ENCODE measurements around the gene TBXAS1. TPM values are rescaled to one million over a fixed set of nuclear protein-coding genes. Genes with fewer than 3 reads are reported as not detected.

Gene TBXAS1
- total and polyA plus RNA-seq, 4 donors, result 4.1 to 22.4 (median 12.2) TPM

DNA sequence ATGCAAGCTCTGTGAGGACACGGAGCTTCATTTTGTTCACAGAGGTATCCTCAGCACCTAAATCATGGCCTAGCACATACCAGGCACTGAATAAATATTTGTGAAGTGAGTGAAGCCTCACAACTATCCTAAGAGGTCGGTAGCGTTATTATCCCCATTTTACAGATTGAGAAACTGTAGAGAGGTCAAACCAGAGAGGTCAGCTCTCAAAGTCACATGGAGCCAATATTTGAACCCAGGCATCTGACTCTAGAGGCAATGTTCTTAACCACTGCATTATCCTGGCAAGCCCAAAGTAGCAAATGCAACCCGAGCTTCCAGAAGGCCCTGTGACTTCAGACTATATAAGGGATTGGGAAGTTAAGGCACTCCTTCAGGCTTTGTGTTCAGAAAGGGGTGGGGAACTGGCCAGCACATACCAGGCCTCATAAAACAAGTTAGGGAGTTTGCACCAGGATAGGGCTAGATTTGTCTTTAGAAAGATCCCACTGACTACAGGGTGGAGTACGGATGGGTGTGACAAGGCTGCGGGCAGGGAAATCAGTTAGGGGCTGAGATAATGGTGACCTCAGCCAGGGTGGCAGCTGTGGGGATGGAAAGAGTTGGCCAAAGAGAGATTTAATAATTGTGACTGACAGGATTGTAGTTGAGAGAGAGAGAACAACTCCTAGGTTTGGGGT, 101.4 kb downstream of the TBXAS1 start:
- H3K4me3 ChIP-seq (ENCODE audit: low read depth in 1 of 3, low read length in 3 of 3), result no peak overlapping the region
- no peaks in the 10 kb centered on the region for H3K9me3 ChIP-seq (ENCODE audit: control insufficient read depth in 4 of 4, low read length in 3 of 4)
- H3K36me3 ChIP-seq (ENCODE audit: control insufficient read depth in 4 of 4, insufficient read depth in 3 of 4, low read depth in 1 of 4, low read length in 3 of 4), result no peaks in the 10 kb centered on the region
- no peak overlapping the region for H3K9ac ChIP-seq (ENCODE audit: low read depth in 1 of 2, low read length in 2 of 2)
- no peak for TF ChIP-seq SP1 (IDR thresholded peaks at IDR 0.05)
- TF ChIP-seq HNF4A (conservative IDR thresholded peaks at IDR 0.05), result no peak
- TF ChIP-seq FOXA2 (IDR thresholded peaks at IDR 0.05), result no peak
- TF ChIP-seq EGR1 (IDR thresholded peaks at IDR 0.05; ENCODE audit: low read depth in 2 of 2), result no peak
- 92% methylated on average over 6 of the region's 6 CpGs for WGBS
- no peaks in the 10 kb centered on the region for H3K4me1 ChIP-seq (ENCODE audit: control insufficient read depth in 4 of 4, insufficient read depth in 4 of 4, low read length in 3 of 4)
- H3K27ac ChIP-seq (ENCODE audit: low read depth in 1 of 2, low read length in 2 of 2), result no peak overlapping the region
- DNase-seq (ENCODE audit: low spot score), result no peak
- no peaks in the 10 kb centered on the region for H3K27me3 ChIP-seq (ENCODE audit: control insufficient read depth in 4 of 4, insufficient read depth in 4 of 4, low read length in 3 of 4)

DNA sequence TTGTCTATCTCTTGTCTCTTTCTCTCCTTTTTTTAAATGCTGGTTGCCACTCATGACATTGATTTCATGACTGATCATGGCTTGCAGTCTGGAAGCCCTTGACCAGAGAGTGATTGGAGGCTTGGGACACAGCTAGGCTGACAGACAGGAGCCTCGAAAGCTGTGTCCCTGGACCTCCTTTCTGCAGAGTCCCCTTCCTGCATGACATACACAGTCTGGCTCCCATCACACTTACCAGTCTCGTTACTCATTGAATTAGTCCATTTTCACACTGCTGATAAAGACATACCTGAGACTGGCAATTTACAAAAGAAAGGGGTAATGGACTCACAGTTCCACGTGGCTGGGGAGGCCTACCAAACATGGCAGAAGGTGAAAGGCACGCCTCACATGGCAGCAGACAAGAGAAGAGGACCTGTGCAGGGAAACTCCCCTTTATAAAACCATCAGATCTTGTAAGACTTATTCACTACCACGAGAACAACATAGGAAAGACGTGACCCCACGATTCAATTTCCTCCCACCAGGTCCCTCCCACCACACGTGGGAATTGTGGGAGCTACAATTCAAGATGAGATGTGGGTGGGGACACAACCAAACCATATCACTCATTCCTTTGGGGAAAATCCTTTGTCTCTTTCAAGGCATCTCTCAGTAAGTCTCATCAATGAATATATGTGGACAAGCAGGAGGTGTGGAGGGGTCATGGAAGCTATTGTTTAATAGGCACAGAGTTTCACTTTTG, 102.3 kb downstream of the TBXAS1 start:
- H3K4me3 ChIP-seq (ENCODE audit: low read depth in 1 of 3, low read length in 3 of 3), result no peak overlapping the region
- no peak for DNase-seq (ENCODE audit: low spot score)
- H3K27me3 ChIP-seq (ENCODE audit: control insufficient read depth in 4 of 4, insufficient read depth in 4 of 4, low read length in 3 of 4), result no peaks in the 10 kb centered on the region
- WGBS, result 68% methylated on average over 8 of the region's 8 CpGs
- no peaks in the 10 kb centered on the region for H3K9me3 ChIP-seq (ENCODE audit: control insufficient read depth in 4 of 4, low read length in 3 of 4)
- no peaks in the 10 kb centered on the region for H3K4me1 ChIP-seq (ENCODE audit: control insufficient read depth in 4 of 4, insufficient read depth in 4 of 4, low read length in 3 of 4)
- TF ChIP-seq, protein P1, sequence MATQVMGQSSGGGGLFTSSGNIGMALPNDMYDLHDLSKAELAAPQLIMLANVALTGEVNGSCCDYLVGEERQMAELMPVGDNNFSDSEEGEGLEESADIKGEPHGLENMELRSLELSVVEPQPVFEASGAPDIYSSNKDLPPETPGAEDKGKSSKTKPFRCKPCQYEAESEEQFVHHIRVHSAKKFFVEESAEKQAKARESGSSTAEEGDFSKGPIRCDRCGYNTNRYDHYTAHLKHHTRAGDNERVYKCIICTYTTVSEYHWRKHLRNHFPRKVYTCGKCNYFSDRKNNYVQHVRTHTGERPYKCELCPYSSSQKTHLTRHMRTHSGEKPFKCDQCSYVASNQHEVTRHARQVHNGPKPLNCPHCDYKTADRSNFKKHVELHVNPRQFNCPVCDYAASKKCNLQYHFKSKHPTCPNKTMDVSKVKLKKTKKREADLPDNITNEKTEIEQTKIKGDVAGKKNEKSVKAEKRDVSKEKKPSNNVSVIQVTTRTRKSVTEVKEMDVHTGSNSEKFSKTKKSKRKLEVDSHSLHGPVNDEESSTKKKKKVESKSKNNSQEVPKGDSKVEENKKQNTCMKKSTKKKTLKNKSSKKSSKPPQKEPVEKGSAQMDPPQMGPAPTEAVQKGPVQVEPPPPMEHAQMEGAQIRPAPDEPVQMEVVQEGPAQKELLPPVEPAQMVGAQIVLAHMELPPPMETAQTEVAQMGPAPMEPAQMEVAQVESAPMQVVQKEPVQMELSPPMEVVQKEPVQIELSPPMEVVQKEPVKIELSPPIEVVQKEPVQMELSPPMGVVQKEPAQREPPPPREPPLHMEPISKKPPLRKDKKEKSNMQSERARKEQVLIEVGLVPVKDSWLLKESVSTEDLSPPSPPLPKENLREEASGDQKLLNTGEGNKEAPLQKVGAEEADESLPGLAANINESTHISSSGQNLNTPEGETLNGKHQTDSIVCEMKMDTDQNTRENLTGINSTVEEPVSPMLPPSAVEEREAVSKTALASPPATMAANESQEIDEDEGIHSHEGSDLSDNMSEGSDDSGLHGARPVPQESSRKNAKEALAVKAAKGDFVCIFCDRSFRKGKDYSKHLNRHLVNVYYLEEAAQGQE (IDR thresholded peaks at IDR 0.05), result no peak
- TF ChIP-seq RAD21 (IDR thresholded peaks at IDR 0.05) (no peak), EGR1 (IDR thresholded peaks at IDR 0.05; ENCODE audit: low read depth in 2 of 2) (no peak), SP1 (IDR thresholded peaks at IDR 0.05) (no peak), NR2F2 (IDR thresholded peaks at IDR 0.05) (no peak), RXRA (IDR thresholded peaks at IDR 0.05) (no peak), HNF4G (IDR thresholded peaks at IDR 0.05) (no peak), GABPA (IDR thresholded peaks at IDR 0.05 in 1 of 2, conservative IDR thresholded peaks at IDR 0.05 in 1 of 2) (no peak), TAF1 (conservative IDR thresholded peaks at IDR 0.05) (no peak)
- TF ChIP-seq, protein P2, sequence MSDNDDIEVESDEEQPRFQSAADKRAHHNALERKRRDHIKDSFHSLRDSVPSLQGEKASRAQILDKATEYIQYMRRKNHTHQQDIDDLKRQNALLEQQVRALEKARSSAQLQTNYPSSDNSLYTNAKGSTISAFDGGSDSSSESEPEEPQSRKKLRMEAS (IDR thresholded peaks at IDR 0.05), result no peak
- TF ChIP-seq, protein P3, sequence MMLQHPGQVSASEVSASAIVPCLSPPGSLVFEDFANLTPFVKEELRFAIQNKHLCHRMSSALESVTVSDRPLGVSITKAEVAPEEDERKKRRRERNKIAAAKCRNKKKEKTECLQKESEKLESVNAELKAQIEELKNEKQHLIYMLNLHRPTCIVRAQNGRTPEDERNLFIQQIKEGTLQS (IDR thresholded peaks at IDR 0.05), result no peak
- TF ChIP-seq, protein P4, sequence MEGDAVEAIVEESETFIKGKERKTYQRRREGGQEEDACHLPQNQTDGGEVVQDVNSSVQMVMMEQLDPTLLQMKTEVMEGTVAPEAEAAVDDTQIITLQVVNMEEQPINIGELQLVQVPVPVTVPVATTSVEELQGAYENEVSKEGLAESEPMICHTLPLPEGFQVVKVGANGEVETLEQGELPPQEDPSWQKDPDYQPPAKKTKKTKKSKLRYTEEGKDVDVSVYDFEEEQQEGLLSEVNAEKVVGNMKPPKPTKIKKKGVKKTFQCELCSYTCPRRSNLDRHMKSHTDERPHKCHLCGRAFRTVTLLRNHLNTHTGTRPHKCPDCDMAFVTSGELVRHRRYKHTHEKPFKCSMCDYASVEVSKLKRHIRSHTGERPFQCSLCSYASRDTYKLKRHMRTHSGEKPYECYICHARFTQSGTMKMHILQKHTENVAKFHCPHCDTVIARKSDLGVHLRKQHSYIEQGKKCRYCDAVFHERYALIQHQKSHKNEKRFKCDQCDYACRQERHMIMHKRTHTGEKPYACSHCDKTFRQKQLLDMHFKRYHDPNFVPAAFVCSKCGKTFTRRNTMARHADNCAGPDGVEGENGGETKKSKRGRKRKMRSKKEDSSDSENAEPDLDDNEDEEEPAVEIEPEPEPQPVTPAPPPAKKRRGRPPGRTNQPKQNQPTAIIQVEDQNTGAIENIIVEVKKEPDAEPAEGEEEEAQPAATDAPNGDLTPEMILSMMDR (IDR thresholded peaks at IDR 0.05; ENCODE audit: low read depth, low read length, missing input control), result no peak
- no peak overlapping the region for H3K9ac ChIP-seq (ENCODE audit: low read depth in 1 of 2, low read length in 2 of 2)
- no peak overlapping the region for H3K27ac ChIP-seq (ENCODE audit: low read depth in 1 of 2, low read length in 2 of 2)
- H3K36me3 ChIP-seq (ENCODE audit: control insufficient read depth in 4 of 4, insufficient read depth in 3 of 4, low read depth in 1 of 4, low read length in 3 of 4), result no peaks in the 10 kb centered on the region

Data from liver (tissue), 9 donors.